ENCODE data around the gene FKBP5. TPM values are rescaled to one million over a fixed set of nuclear protein-coding genes. Genes with fewer than 3 reads are reported as not detected.

FKBP5 gene
- total and polyA plus RNA-seq, 9 of the 15 experiments (the other 6 are each of a cell fraction or from before 2014, with no cell fraction given), result 32.7 to 151 (median 75.0) TPM

DNA sequence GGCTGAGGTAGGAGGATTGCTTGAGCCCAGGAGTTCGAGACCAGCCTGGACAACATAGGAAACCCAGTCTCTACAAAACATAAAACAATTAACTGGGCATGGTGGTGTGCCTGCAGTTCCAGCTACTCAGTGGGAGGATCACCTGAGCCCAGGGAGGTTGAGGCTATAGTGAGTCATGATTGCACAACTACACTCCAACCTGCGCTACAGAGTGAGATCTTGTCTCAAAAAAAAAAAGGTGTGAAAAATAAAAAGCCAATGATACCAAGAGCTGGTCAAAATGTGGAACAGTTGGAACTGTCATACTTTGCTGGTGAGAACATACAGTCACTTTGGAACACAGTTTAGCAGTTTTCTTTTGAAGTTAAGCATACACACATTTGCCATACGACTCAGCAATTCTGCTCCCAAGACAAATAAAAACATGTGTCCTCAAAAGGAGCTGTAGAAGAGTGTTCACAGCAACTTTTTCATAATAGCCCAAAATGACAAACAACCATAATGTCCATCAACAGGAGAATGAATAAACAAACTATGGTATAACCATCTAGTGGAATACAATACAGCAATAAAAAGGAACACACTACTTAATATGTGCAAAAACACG lies 21.6 kb upstream of the FKBP5 start (continued):
- TF ChIP-seq ILF3 (IDR thresholded peaks at IDR 0.05; ENCODE audit: borderline replicate concordance), result no peak
- no peak for TF ChIP-seq TCF7 (IDR thresholded peaks at IDR 0.05; ENCODE audit: borderline replicate concordance)
- TF ChIP-seq PURB (CRISPR knock-in tag; IDR thresholded peaks at IDR 0.05; ENCODE audit: low read depth), result no peak
- peak; percentile 21 for TF ChIP-seq RBM25 (IDR thresholded peaks at IDR 0.05; ENCODE audit: low read depth, low read length, severe bottlenecking)
- no peak for TF ChIP-seq NR1H2 (CRISPR knock-in tag; IDR thresholded peaks at IDR 0.05)
- no peak for TF ChIP-seq SMAD4 (CRISPR knock-in tag; conservative IDR thresholded peaks at IDR 0.05)
- TF ChIP-seq, protein P1, sequence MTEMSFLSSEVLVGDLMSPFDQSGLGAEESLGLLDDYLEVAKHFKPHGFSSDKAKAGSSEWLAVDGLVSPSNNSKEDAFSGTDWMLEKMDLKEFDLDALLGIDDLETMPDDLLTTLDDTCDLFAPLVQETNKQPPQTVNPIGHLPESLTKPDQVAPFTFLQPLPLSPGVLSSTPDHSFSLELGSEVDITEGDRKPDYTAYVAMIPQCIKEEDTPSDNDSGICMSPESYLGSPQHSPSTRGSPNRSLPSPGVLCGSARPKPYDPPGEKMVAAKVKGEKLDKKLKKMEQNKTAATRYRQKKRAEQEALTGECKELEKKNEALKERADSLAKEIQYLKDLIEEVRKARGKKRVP (CRISPR knock-in tag; IDR thresholded peaks at IDR 0.05), result no peak
- no peak for TF ChIP-seq ZNF589 (CRISPR knock-in tag; IDR thresholded peaks at IDR 0.05; ENCODE audit: low read depth)
- no peak for TF ChIP-seq GABPB2 (CRISPR knock-in tag; conservative IDR thresholded peaks at IDR 0.05)
- peak; percentile 88 for TF ChIP-seq ZEB2 (IDR thresholded peaks at IDR 0.05)
- TF ChIP-seq KAT8 (IDR thresholded peaks at IDR 0.05; ENCODE audit: low read depth), result no peak
- no peak for TF ChIP-seq YBX1 (IDR thresholded peaks at IDR 0.05)
- TF ChIP-seq ARID1B (IDR thresholded peaks at IDR 0.05), result 0 out of 2 replicates have a peak, but pooled peaks have one; percentile 33
- TF ChIP-seq JUND (IDR thresholded peaks at IDR 0.05; ENCODE audit: borderline replicate concordance, low read depth, low read length), result peak; percentile 73
- peak; percentile 60; the same call in 1 of the 3 replicates for TF ChIP-seq JUND (tag; IDR thresholded peaks at IDR 0.05; ENCODE audit: borderline replicate concordance, low read depth, low read length)
- TF ChIP-seq CEBPB (tag; IDR thresholded peaks at IDR 0.05), result peak; percentile 95
- no peak for TF ChIP-seq ZBTB9 (CRISPR knock-in tag; IDR thresholded peaks at IDR 0.05)
- TF ChIP-seq, protein P2, sequence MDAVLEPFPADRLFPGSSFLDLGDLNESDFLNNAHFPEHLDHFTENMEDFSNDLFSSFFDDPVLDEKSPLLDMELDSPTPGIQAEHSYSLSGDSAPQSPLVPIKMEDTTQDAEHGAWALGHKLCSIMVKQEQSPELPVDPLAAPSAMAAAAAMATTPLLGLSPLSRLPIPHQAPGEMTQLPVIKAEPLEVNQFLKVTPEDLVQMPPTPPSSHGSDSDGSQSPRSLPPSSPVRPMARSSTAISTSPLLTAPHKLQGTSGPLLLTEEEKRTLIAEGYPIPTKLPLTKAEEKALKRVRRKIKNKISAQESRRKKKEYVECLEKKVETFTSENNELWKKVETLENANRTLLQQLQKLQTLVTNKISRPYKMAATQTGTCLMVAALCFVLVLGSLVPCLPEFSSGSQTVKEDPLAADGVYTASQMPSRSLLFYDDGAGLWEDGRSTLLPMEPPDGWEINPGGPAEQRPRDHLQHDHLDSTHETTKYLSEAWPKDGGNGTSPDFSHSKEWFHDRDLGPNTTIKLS (IDR thresholded peaks at IDR 0.05; ENCODE audit: borderline replicate concordance, low read depth), result no peak
- no peak for TF ChIP-seq BDP1 (IDR thresholded peaks at IDR 0.05; ENCODE audit: insufficient read depth, insufficient read length)
- TF ChIP-seq TFAM (CRISPR knock-in tag; conservative IDR thresholded peaks at IDR 0.05), result no peak
- TF ChIP-seq ZNF282 (CRISPR knock-in tag; IDR thresholded peaks at IDR 0.05), result no peak
- no peak for TF ChIP-seq SIN3B (IDR thresholded peaks at IDR 0.05; ENCODE audit: low read depth)
- TF ChIP-seq DPF2 (IDR thresholded peaks at IDR 0.05), result peak; percentile 85
- no peak for TF ChIP-seq GATAD2B (IDR thresholded peaks at IDR 0.05; ENCODE audit: borderline replicate concordance)
- TF ChIP-seq NCOA4 (IDR thresholded peaks at IDR 0.05; ENCODE audit: partially characterized antibody), result no peak
- TF ChIP-seq, protein P3, sequence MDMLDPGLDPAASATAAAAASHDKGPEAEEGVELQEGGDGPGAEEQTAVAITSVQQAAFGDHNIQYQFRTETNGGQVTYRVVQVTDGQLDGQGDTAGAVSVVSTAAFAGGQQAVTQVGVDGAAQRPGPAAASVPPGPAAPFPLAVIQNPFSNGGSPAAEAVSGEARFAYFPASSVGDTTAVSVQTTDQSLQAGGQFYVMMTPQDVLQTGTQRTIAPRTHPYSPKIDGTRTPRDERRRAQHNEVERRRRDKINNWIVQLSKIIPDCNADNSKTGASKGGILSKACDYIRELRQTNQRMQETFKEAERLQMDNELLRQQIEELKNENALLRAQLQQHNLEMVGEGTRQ (CRISPR knock-in tag; IDR thresholded peaks at IDR 0.05), result no peak
- no peak for TF ChIP-seq ZNF79 (CRISPR knock-in tag; IDR thresholded peaks at IDR 0.05; ENCODE audit: low read depth)
- TF ChIP-seq CREB1 (IDR thresholded peaks at IDR 0.05), result no peak
- TF ChIP-seq CREB1 (CRISPR knock-in tag; IDR thresholded peaks at IDR 0.05), result no peak
